Naive B cell (primary cell): Measurements from ENCODE around the gene CLASP1. TPM values are rescaled to one million over a fixed set of nuclear protein-coding genes. Genes with fewer than 3 reads are reported as not detected.
"Not testable (repeated sequence)": the region's sequence is repeated elsewhere in the genome, so short reads cannot be mapped to it uniquely, and the experiment has no call there.

Source experiments
- ATAC-seq, 2 donors: fragments of 150-1000 bp; cut with Tn5 transposase; 2 replicates each; pipeline ENCODE4 v1.10.0; 2021; ENCODE audit warnings: low read depth in 2 of 2, mild to moderate bottlenecking in 2 of 2, moderate library complexity in 2 of 2
- DNase-seq: peaks from one replicate; pipeline ENCODE4 v3.0.0; 2022
- H3K27ac Mint-ChIP-seq, 6 donors: one replicate each; pipeline ENCODE4 v1.8.0; 2020 to 2022; ENCODE audit warnings: mild to moderate bottlenecking in 6 of 6, mixed read lengths in 6 of 6, moderate library complexity in 5 of 6, inconsistent platforms in 2 of 6
- H3K27me3 Mint-ChIP-seq, 3 donors: one replicate each; pipeline ENCODE4 v1.8.0; 2021 to 2022; ENCODE audit warnings: mixed read lengths in 3 of 3, mild to moderate bottlenecking in 1 of 3
- H3K36me3 Mint-ChIP-seq, 2 donors: one replicate each; pipeline ENCODE4 v1.8.0; 2020 to 2022; ENCODE audit warnings: mixed read lengths in 2 of 2, inconsistent platforms in 1 of 2, mild to moderate bottlenecking in 1 of 2
- H3K4me1 Mint-ChIP-seq, 3 donors: one replicate each; pipeline ENCODE4 v1.8.0; 2020 to 2022; ENCODE audit warnings: mixed read lengths in 3 of 3, inconsistent platforms in 1 of 3, mild to moderate bottlenecking in 1 of 3, moderate library complexity in 1 of 3
- H3K4me3 Mint-ChIP-seq, 8 donors: one replicate each; pipeline ENCODE4 v1.8.0; 2020 to 2022; ENCODE audit warnings: mild to moderate bottlenecking in 8 of 8, mixed read lengths in 8 of 8, moderate library complexity in 8 of 8, inconsistent platforms in 2 of 8
- H3K9me3 Mint-ChIP-seq, 7 donors: one replicate each; pipeline ENCODE4 v1.8.0; 2020 to 2022; ENCODE audit warnings: mixed read lengths in 7 of 7, mild to moderate bottlenecking in 5 of 7, inconsistent platforms in 2 of 7, moderate library complexity in 1 of 7
- polyA plus RNA-seq, 6 donors: library from polyadenylated mRNA; unstranded; fragments of 300-500 nt; fragmentation: Illumina TruSeq; gene quantifications; one replicate each; pipeline ENCODE4 v1.2.3, GENCODE V29; 2021; ENCODE audit warnings: low read depth in 6 of 6

CLASP1 gene
- polyA plus RNA-seq, 6 donors from 2014 or later, result 4.6 to 24.1 (median 13.5) TPM

GRCh38 chr2:121333834-121334558, 315.3 kb downstream of the CLASP1 start:
- no peaks in the 10 kb centered on the region for H3K4me1 Mint-ChIP-seq
- H3K9me3 Mint-ChIP-seq, result no peaks in the 10 kb centered on the region
- DNase-seq (no peak), ATAC-seq (no peak)
- peaks cover 0 to 5% of the 10 kb centered on the region in 2 donors for H3K36me3 Mint-ChIP-seq
- no peak overlapping the region for H3K4me3 Mint-ChIP-seq
- peak overlapping the region in 1 of 6 donors; percentile 63 for H3K27ac Mint-ChIP-seq
- peaks cover 3 to 16% (median 12%) of the 10 kb centered on the region in 3 donors for H3K27me3 Mint-ChIP-seq

DNA sequence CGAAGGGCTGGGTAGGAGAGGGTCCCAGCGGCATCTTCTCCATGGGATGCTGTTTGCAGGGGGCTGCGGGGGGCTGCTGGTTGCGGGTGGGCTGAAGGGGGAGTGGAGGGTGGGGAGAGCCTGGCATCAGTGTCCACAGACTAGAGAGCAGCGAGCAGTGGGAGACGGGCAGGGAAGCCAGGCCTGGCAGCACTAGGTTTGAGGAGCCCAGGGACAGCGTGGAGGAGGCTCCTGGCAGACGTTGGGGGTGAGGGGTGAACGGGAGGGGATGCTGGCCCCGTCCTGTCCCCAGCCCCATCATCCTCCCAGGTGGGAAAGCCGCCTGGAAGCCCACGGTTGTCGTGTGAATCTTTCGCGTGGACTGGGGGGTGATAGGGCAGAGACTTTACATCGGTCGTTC, 316.0 kb downstream of the CLASP1 start:
- ATAC-seq (no peak), DNase-seq (no peak)
- Mint-ChIP-seq H3K9me3 (no peaks in the 10 kb centered on the region), H3K4me1 (no peaks in the 10 kb centered on the region), H3K36me3 (no peaks in the 10 kb centered on the region), H3K27ac (no peak overlapping the region), H3K27me3 (peaks cover 3 to 16% (median 12%) of the 10 kb centered on the region in 3 donors), H3K4me3 (no peak overlapping the region)

GRCh38 chr2:121331324-121331723, 317.9 kb downstream of the CLASP1 start:
- H3K27ac Mint-ChIP-seq, ATAC-seq, H3K36me3 Mint-ChIP-seq, H3K4me1 Mint-ChIP-seq, H3K9me3 Mint-ChIP-seq, DNase-seq: not testable (repeated sequence)
- Mint-ChIP-seq H3K4me3 (peak overlapping the region in 1 of 8 donors; percentile 15), H3K27me3 (peaks cover 3 to 17% (median 16%) of the 10 kb centered on the region in 3 donors)

DNA sequence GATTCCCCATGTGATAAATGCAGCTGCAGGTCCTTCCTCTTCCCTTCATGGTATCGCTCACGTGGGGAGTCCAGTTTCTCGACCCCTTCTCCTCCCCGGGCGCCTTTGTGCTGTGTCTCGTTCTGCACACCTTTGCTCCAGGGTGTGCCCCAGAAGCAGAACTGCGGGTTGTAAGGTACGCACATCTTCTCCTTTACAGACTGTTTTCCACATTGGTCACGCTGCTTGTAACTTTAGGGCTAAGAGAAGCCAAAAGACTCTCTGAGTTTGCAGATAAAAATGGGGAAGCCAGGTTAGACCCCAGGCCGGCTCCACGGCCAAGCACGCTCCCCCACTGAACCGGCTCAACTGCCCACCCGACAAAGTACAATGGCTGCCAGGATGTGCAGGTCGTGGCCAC, 318.3 kb downstream of the CLASP1 start:
- Mint-ChIP-seq H3K27ac (no peak overlapping the region), H3K4me1 (no peaks in the 10 kb centered on the region), H3K4me3 (no peak overlapping the region), H3K36me3 (no peaks in the 10 kb centered on the region), H3K27me3 (peaks cover 3 to 17% (median 16%) of the 10 kb centered on the region in 3 donors), H3K9me3 (peaks cover 0 to 2% (median 0%) of the 10 kb centered on the region in 7 donors)
- DNase-seq, result no peak
- no peak for ATAC-seq

- Mint-ChIP-seq H3K4me3 (no peak overlapping the region), H3K36me3 (no peaks in the 10 kb centered on the region), H3K27ac (no peak overlapping the region), H3K27me3 (peaks cover 3 to 17% (median 16%) of the 10 kb centered on the region in 3 donors), H3K4me1 (no peaks in the 10 kb centered on the region), H3K9me3 (peaks cover 0 to 2% (median 0%) of the 10 kb centered on the region in 7 donors)
- DNase-seq (no peak), ATAC-seq (no peak)
Measured at GRCh38 chr2:121329786-121330185, 319.5 kb downstream of the CLASP1 start.

DNA sequence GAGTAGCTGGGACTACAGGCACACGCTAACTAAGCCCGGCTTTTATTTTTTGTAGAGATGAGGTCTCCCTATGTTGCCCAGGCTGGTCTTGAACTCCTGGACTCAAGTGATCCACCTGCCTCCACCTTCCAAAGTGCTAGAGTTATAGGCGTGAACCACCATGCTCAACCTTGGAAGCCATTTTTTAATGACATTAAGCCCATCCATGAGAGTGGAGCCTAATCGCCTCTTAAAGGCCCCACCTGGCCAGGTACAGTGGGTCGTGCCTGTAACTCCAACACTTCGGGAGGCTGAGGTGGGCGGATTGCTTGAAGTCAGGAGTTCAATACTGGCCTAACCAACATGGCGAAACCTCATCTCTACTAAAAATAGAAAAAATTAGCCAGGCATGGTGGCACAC, 322.6 kb downstream of the CLASP1 start:
- H3K27ac Mint-ChIP-seq, result no peak overlapping the region
- H3K9me3 Mint-ChIP-seq, result peaks cover 0 to 2% (median 0%) of the 10 kb centered on the region in 7 donors
- DNase-seq, result no peak
- H3K36me3 Mint-ChIP-seq, result no peaks in the 10 kb centered on the region
- no peak for ATAC-seq
- H3K4me3 Mint-ChIP-seq, result no peak overlapping the region
- peaks cover 3 to 16% (median 15%) of the 10 kb centered on the region in 3 donors for H3K27me3 Mint-ChIP-seq
- H3K4me1 Mint-ChIP-seq, result no peaks in the 10 kb centered on the region

DNA sequence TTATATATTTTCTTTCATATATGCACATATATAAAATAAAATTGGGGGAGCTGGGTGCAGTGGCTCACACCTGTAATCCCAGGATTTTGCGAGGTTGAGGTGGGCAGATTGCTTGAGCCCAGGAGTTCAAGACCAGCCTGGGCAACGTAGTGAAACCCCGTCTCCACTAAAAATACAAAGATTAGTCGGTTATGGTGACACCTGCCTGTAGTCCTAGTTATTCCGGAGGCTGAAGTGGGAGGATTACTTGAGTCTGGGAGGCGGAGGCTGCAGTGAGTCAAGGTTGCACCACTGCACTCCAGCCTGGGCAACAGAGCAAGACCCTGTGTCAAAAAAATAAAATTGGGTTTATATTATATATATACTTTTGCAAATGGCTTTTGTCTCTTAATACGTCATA, 324.7 kb downstream of the CLASP1 start:
- no peaks in the 10 kb centered on the region for H3K36me3 Mint-ChIP-seq
- H3K27me3 Mint-ChIP-seq, result peaks cover 6 to 16% (median 6%) of the 10 kb centered on the region in 3 donors
- DNase-seq (no peak), ATAC-seq (no peak)
- H3K9me3 Mint-ChIP-seq, result peaks cover 0 to 2% (median 0%) of the 10 kb centered on the region in 7 donors
- H3K4me3 Mint-ChIP-seq, result no peak overlapping the region
- H3K4me1 Mint-ChIP-seq, result no peaks in the 10 kb centered on the region
- H3K27ac Mint-ChIP-seq, result no peak overlapping the region

DNA sequence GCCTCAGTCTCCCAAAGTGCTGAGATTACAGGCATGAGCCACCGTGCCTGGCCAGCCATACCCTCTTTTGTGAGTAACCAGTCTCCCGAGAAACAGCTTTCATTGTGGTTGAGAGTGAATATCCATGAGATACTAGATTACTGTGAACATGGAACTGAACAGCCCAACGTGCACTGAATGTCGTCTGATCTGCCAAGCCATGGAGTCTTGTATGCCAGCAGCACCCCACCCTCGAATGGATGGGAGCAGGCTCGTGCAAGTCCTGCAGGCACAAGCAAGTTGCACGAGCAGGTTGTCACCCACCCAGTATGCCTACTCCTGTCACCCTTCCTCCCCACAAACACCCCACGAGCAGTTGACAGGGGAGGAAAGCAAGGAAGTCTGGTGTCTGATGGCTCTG, 327.8 kb downstream of the CLASP1 start:
- Mint-ChIP-seq H3K27me3 (peaks cover 0 to 7% (median 6%) of the 10 kb centered on the region in 3 donors), H3K4me3 (no peak overlapping the region), H3K27ac (no peak overlapping the region), H3K4me1 (no peaks in the 10 kb centered on the region), H3K36me3 (no peaks in the 10 kb centered on the region), H3K9me3 (peaks cover 0 to 2% (median 0%) of the 10 kb centered on the region in 7 donors)
- DNase-seq, result no peak
- ATAC-seq, result no peak

- H3K4me1 Mint-ChIP-seq, result no peaks in the 10 kb centered on the region
- no peak overlapping the region for H3K27ac Mint-ChIP-seq
Measured at GRCh38 chr2:121319941-121320340, 329.3 kb downstream of the CLASP1 start.

GRCh38 chr2:121316986-121317385, 332.3 kb downstream of the CLASP1 start:
- Mint-ChIP-seq H3K4me1 (no peaks in the 10 kb centered on the region), H3K27me3 (peaks cover 0 to 7% (median 7%) of the 10 kb centered on the region in 3 donors), H3K4me3 (no peak overlapping the region), H3K9me3 (no peaks in the 10 kb centered on the region), H3K36me3 (no peaks in the 10 kb centered on the region), H3K27ac (no peak overlapping the region)
- no peak for DNase-seq
- ATAC-seq, result no peak

More at GRCh38 chr2:121319941-121320340, 329.3 kb downstream of the CLASP1 start:
- H3K36me3 Mint-ChIP-seq, result no peaks in the 10 kb centered on the region
- ATAC-seq, result no peak
- H3K4me3 Mint-ChIP-seq, result no peak overlapping the region
- DNase-seq, result no peak
- peaks cover 0 to 7% (median 6%) of the 10 kb centered on the region in 3 donors for H3K27me3 Mint-ChIP-seq
- H3K9me3 Mint-ChIP-seq, result no peaks in the 10 kb centered on the region

DNA sequence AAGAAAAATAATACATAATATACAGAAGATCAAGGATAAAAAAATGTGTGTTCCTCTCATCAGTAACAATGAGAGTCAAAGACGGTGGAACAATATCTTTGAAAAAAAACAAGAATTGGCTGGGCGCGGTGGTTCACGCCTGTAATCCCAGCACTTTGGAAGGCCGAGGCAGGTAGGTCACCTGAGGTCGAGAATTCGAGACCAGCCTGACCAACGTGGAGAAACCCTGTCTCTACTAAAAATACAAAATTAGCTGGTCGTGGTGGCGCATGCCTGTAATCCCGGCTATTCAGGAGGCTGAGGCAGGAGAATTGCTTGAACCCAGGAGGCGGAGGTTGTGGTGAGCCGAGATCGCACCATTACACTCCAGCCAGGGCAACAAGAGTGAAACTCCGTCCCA, 335.6 kb downstream of the CLASP1 start:
- not testable (repeated sequence) for H3K4me3 Mint-ChIP-seq, H3K36me3 Mint-ChIP-seq, ATAC-seq, H3K27ac Mint-ChIP-seq, H3K9me3 Mint-ChIP-seq, DNase-seq, H3K4me1 Mint-ChIP-seq
- peaks cover 6 to 17% (median 16%) of the 10 kb centered on the region in 3 donors for H3K27me3 Mint-ChIP-seq

GRCh38 chr2:121309801-121310200, 339.5 kb downstream of the CLASP1 start:
- ATAC-seq, result no peak
- no peak for DNase-seq
- Mint-ChIP-seq H3K36me3 (no peaks in the 10 kb centered on the region), H3K4me1 (no peaks in the 10 kb centered on the region), H3K27ac (no peak overlapping the region), H3K9me3 (peaks cover 0 to 8% (median 4%) of the 10 kb centered on the region in 7 donors), H3K4me3 (no peak overlapping the region), H3K27me3 (peaks cover 21 to 45% (median 45%) of the 10 kb centered on the region in 3 donors)

DNA sequence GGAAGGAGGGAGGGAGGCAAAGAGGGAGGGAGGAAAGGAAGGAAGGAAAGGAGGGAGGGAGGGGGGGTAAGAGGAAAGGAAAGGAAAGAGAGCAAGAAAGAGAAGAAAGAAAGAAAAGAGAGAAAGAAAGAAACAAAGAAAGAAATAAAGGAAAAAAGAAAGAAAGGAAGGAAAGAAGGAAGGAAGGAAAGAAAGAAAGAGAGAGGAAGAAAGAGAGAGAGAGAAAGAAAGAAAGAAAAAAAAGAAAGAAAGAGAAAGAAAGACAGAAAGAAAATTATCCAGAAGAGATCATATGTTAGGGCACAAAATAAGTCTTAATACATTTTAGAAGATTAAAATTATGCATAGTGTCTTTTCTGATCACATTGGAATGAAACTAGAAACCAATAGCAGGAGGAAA, 339.9 kb downstream of the CLASP1 start:
- H3K36me3 Mint-ChIP-seq, result no peaks in the 10 kb centered on the region
- H3K27me3 Mint-ChIP-seq, result peaks cover 24 to 46% (median 46%) of the 10 kb centered on the region in 3 donors
- H3K9me3 Mint-ChIP-seq, result peaks cover 0 to 8% (median 4%) of the 10 kb centered on the region in 7 donors
- ATAC-seq, result no peak
- H3K4me3 Mint-ChIP-seq, result no peak overlapping the region
- no peak for DNase-seq
- H3K27ac Mint-ChIP-seq, result peak overlapping the region in 1 of 6 donors; percentile 89
- H3K4me1 Mint-ChIP-seq, result no peaks in the 10 kb centered on the region

GRCh38 chr2:121307048-121307447, 342.2 kb downstream of the CLASP1 start:
- DNase-seq, result no peak
- no peaks in the 10 kb centered on the region for H3K4me1 Mint-ChIP-seq
- no peaks in the 10 kb centered on the region for H3K36me3 Mint-ChIP-seq
- H3K9me3 Mint-ChIP-seq, result peaks cover 0 to 8% (median 4%) of the 10 kb centered on the region in 7 donors
- H3K27me3 Mint-ChIP-seq, result peaks cover 24 to 58% (median 56%) of the 10 kb centered on the region in 3 donors
- peak overlapping the region in 1 of 6 donors; percentile 68 for H3K27ac Mint-ChIP-seq
- no peak for ATAC-seq
- no peak overlapping the region for H3K4me3 Mint-ChIP-seq
